ENCODE measurements around the gene A2M.

- no peak for TF ChIP-seq POLR2A (IDR thresholded peaks at IDR 0.05)
- no peak for TF ChIP-seq CTCF (IDR thresholded peaks at IDR 0.05 in 8 of 11, conservative IDR thresholded peaks at IDR 0.05 in 3 of 11)
- no peak for TF ChIP-seq POLR2AphosphoS5 (IDR thresholded peaks at IDR 0.05)
These were observed 83.3 kb downstream of the A2M start for GRCh38 chr12:9032202-9032964.

Data from spleen (tissue), 7 donors.